DMS153 (cell line): ENCODE data around the gene PSD4.
A peak's percentile ranks its signal among the peaks of the same experiment; 100 is the strongest.

Source experiments
- DNase-seq: peaks from one replicate; lab custom pipeline; 2025; lab: John Stamatoyannopoulos, UW

Gene PSD4

DNA sequence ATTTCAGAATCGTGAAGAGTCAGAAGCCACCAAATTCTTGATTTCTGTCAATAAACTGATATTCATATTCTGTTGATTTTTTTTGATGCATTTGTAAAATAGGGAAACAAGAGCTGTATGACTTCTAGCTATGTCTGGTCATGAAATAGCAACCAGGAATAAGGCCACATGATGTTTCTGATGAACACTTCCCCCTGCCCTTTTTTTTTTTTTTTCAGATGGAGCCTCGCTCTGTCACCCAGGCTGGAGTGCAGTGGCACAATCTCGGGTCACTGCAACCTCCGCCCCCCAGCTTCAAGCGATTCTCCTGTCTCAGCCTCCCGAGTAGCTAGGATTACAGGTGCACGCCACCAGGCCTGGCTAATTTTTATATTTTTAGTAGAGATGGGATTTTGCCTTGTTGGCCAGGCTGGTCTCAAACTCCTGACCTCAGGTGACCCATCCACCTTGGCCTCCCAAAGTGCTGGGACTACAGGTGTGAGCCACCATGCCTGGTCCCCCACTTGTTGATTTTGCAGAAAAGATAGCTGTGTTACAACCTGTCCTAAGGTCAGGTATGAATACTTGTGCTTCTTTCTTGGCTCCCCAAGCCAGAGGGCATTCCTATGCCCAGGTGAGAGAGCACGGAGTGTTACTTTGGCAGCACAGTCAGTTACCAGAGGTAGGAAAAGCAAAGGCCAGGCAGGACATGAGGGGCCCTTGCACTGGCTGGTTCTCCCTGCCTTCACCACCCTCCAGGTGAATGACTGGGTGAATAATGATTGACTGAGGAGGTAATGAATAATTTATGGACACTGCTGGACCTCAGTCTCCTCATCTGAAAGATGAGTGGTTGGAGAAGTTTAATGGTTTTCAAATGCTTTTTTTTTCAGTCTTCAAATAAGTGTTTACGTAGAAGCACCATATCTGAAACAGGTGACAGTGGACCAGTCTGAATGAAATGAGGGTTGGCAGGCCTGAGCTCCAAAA is 65.4 kb downstream of the PSD4 start:
- DNase-seq = no peak

GRCh38 chr2:113240150-113240914 is 66.6 kb downstream of the PSD4 start:
- DNase-seq = peak; percentile 56

DNA sequence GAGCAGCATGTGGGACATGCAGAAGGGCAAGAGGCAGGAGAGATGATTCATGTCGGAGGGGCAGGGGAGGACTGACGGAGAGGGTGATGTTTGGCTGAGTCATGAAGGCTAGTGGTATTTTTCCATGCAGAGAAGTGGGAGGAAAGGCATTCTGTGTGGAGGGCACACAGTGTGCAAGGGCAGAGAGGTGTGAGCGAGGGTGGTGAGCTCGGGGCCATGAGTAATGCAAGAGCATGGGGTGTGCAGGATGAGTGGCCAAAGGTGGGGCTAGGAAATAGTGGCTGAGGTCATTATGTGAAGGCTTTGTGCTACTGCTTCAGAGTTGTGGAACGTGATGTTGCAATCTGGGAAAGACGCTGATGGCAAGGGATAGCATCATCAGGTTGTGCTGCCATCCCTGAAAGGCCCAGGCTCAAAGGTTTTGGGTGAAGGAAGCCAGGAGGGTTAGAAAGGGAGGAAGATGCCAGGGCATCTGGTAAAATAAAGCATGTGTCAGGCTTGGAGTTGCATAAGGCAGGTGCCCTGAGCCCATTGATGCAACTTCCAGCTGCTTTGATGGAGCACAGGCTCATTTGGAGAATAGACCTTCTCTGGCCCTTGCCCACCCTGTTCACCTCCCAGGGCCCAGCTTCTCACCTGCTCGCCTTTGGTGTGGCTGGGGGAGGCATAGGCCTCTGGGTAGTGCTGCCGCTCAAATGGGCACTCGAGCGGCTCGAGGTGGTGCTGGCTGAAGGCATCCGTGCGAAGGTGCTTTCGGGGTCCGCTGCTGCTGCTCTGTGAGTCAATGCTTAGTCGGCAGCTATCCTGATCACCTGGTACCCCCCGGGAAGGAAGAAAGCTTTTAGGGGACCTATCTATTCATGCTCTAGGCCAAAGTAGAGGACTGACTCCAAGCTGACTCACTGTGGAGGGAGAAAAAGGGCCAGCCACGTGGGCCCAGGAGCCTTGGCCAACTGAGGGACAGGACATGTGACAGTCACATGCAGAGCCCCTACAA is 67.4 kb downstream of the PSD4 start:
- DNase-seq = no peak

DNA sequence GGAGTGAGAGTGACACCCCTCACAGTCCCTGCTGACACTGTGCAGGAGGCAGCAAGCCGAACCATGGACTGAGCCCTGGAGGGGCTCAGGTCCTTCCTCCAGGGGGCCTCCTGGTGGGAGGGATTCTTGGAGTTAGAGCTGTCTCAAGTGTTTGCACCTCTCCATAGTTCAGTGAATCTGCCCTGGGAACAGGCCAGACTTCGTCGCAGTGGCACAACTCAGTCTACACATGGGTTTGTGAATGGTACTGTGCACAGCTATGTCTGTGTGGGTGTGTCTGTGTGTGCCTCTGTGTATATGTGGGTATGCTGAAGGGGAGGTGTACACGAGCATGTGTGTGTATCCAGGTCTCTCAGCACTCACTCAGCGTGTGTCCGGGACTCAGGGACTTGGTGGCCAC is 68.6 kb downstream of the PSD4 start:
- no peak for DNase-seq

GRCh38 chr2:113245276-113245711 is 71.5 kb downstream of the PSD4 start:
- DNase-seq = no peak

GRCh38 chr2:113246606-113247005 is 72.8 kb downstream of the PSD4 start:
- no peak for DNase-seq

- DNase-seq = peak; percentile 13
These were observed 75.4 kb downstream of the PSD4 start for GRCh38 chr2:113248997-113249770.

DNA sequence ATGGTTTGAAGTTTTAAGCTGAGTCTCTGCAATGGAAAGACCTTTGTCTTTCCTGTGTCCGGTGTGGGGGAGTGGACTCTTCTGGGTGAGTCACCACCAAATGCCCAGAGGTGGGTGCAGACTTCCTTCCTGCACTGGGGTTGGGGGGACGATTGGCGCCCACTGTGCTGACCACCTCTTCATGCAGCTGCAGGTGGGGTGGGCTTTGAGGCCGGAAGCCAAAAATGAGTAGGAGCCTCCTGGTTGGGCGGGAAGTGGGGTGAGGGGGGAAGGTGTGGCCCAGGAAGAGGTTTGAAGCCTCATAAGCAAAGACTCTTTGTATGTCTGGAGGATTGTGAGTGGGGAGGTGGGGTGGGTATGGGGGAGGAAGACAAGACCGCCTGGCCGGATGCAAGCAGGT is 77.3 kb downstream of the PSD4 start:
- no peak for DNase-seq

DNA sequence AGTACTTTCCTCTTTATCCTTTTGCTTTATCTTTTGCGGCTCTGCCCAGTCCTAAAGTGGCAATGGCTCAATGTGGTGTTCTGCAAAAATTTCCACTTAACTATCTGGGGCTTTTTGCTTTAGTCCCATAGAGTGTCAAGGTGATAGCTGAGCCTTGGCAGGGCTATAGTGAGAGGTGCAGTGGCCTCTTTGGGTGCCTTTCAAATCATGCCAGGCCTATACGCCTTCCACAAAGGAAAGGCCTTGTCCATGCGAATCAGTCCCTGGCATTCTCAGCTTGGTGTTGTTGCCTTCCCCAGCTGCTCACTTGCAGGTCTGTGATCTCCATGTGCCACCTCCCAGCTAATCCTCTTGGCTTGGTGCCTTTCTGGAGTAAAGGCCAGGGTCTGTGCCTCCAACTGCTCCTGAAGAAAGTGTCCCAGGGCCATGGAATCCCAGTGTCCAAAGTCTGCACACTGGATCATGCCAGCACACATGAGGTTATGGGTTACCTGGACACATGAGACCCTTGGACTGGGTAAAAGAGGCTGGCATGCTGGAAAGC is 78.3 kb downstream of the PSD4 start:
- no peak for DNase-seq

DNA sequence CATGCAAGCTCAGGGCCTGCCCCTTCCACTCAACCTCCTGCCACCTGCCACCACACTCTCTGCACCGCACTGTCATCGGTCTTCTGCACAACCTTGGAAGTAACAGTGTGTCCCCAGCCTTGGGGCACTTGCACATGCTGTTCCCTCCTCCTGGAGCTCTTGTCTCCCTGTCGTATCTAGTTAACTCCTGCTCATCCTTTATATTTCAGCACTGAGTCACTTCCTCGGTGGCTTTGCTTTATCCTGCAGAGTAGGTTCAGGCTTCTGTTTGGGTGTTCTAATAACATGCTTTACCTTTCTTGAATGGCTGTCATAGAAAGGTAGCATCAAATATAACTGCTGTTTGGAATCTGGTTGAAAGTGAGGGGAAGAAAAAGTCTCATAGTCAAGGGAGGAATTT is 79.7 kb downstream of the PSD4 start:
- no peak for DNase-seq

DNA sequence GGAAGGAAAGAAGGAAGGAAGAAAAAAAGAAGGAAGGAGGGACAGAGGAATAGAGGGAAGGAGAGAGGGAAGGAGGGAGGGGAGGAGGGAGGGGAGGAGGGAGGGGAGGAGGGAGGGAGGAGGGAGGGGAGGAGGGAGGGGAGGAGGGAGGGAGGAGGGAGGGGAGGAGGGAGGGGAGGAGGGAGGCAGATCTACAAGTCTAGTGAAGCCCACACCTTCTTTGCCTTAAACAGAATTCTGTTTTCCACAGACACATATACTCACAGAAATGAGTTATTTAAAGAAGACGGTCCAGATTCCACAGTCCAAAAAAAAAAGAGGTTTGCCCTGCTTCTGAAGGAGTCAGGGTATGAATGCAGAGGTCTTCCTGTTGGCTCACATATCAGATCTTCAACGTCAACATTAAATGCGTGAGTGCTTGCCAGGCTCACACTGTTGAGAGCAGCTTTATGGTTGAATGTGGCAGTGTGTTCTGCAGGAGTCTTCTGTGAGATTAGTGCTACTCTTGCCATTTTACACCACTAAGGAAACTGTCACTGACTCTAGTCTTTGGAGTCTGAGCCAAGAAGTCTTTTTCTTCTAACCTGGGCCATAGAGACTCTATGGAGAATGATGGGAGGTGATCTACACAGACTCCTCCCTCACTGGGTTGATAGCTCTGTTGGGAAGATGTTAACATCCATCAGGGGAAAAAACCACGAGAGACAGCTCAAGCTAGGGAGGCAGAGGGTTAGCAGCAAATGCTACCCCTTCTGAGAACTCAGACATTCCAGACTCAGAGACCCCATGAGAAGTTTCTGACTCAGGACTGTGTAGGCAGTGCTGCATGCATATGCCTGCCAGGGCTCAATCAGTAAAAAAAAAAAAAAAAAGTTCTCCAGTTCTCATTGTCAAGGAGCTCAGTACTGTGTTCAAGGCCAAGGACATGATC is 81.6 kb downstream of the PSD4 start:
- DNase-seq = no peak

- DNase-seq = no peak
These were observed 83.9 kb downstream of the PSD4 start for GRCh38 chr2:113257516-113258264.

DNA sequence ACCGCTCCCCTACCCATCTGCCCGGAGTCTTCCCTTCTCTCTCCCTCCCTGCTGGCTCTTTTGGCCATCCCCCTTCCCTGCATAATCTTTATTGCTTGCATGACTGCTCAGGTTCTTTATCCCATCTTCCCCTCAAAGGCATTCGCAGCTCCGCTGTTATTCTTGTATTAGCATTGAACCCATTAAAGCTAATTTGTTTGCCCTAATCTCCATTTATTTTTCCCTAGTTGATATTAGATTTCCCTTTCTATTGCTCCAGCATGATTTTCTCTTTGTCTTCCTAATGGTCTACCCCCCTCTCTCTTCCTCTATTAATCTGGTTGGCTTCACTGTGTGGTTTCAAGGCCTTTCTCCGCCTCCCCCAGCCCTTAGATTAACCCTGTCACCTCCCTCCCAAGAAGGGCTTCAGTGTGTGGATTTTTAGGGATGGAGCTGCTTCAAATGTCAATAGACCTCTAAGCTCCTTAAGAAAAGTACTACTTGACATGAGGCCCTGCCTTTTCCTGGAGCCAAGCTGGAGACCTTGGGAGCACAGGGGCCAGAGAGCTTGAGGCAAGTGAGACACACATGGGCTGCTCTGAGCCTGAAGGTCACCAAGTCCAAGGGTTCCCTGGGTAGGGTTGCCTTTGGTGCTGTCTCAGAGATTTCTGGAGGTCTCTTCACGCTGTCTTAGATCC is 84.8 kb downstream of the PSD4 start:
- no peak for DNase-seq
